Astrocyte (in vitro differentiated cells and primary cell): ENCODE measurements around the gene LDB3. TPM values are rescaled to one million over a fixed set of nuclear protein-coding genes. Genes with fewer than 3 reads are reported as not detected.

ENCODE experiments used
- DNase-seq: peaks from one replicate; pipeline ENCODE4 v3.0.0-alpha.2; 2010; ENCODE audit warnings: low read depth
- FAIRE-seq: peaks from 2 replicates; lab custom pipeline; 2011; peaks lifted over from hg19 to GRCh38; lab: Jason Lieb, UNC
- H2AFZ ChIP-seq: 2 replicates; pipeline ENCODE4 v1.6.0; 2012; ENCODE audit warnings: low read depth, low read length, inconsistent platforms
- H3K27ac ChIP-seq: 2 replicates; pipeline ENCODE4 v1.5.1; 2011; ENCODE audit warnings: low read depth, low read length, inconsistent platforms
- H3K27me3 ChIP-seq: 2 replicates; pipeline ENCODE4 v1.6.0; 2011; ENCODE audit warnings: low read length, inconsistent platforms; ENCODE audit not compliant: insufficient read depth
- H3K36me3 ChIP-seq: 2 replicates; pipeline ENCODE4 v1.5.1; 2011; ENCODE audit warnings: low read length, inconsistent platforms; ENCODE audit not compliant: insufficient read depth
- H3K4me1 ChIP-seq: 2 replicates; pipeline ENCODE4 v1.5.1; 2011; ENCODE audit warnings: low read length, inconsistent platforms; ENCODE audit not compliant: insufficient read depth
- H3K4me2 ChIP-seq: 2 replicates; pipeline ENCODE4 v1.6.0; 2012; ENCODE audit warnings: low read length, inconsistent platforms
- H3K4me3 ChIP-seq: 2 replicates; pipeline ENCODE4 v1.5.1; 2011; ENCODE audit warnings: low read depth, mild to moderate bottlenecking, low read length, inconsistent platforms; ENCODE audit not compliant: insufficient read depth
- H3K79me2 ChIP-seq: 2 replicates; pipeline ENCODE4 v1.6.0; 2012; ENCODE audit warnings: mild to moderate bottlenecking, low read length, inconsistent platforms; ENCODE audit not compliant: insufficient read depth
- H3K9ac ChIP-seq: 2 replicates; pipeline ENCODE4 v1.6.0; 2012; ENCODE audit warnings: mild to moderate bottlenecking, low read length, inconsistent platforms
- H3K9me3 ChIP-seq: 2 replicates; pipeline ENCODE4 v1.5.1; 2012; ENCODE audit warnings: low read depth, mild to moderate bottlenecking, low read length, inconsistent platforms; ENCODE audit not compliant: insufficient read depth
- H4K20me1 ChIP-seq: 2 replicates; pipeline ENCODE4 v1.6.0; 2012; ENCODE audit warnings: low read length, inconsistent platforms; ENCODE audit not compliant: insufficient read depth
- H3K27ac Mint-ChIP-seq: one replicate; pipeline ENCODE4 v1.8.0; 2021; ENCODE audit warnings: mild to moderate bottlenecking, mixed read lengths; ENCODE audit not compliant: unreplicated experiment
- H3K27me3 Mint-ChIP-seq: one replicate; pipeline ENCODE4 v1.8.0; 2021; ENCODE audit warnings: low read depth, mixed read lengths; ENCODE audit not compliant: unreplicated experiment
- H3K36me3 Mint-ChIP-seq: one replicate; pipeline ENCODE4 v1.8.0; 2021; ENCODE audit warnings: low read depth, mixed read lengths; ENCODE audit not compliant: unreplicated experiment
- H3K4me1 Mint-ChIP-seq: one replicate; pipeline ENCODE4 v1.8.0; 2021; ENCODE audit warnings: low read depth, mixed read lengths; ENCODE audit not compliant: unreplicated experiment
- H3K4me3 Mint-ChIP-seq: one replicate; pipeline ENCODE4 v1.8.0; 2021; ENCODE audit warnings: mild to moderate bottlenecking, moderate library complexity, mixed read lengths; ENCODE audit not compliant: unreplicated experiment
- H3K9me3 Mint-ChIP-seq: one replicate; pipeline ENCODE4 v1.8.0; 2021; ENCODE audit warnings: mild to moderate bottlenecking, mixed read lengths; ENCODE audit not compliant: unreplicated experiment
- EZH2 ChIP-seq: IDR thresholded peaks from 2 replicates; pipeline ENCODE4 v1.6.1; 2012; ENCODE audit warnings: mild to moderate bottlenecking, low read length, inconsistent platforms; ENCODE audit not compliant: insufficient read depth
- total RNA-seq: library from RNA; stranded (reverse); gene quantifications from 2 replicates; pipeline ENCODE4 v1.2.1, GENCODE V29; 2021
- TF ChIP-seq, protein P1 (sequence below): IDR thresholded peaks from 2 replicates; pipeline ENCODE4 v1.5.1; 2011; ENCODE audit warnings: low read depth, mild to moderate bottlenecking, inconsistent platforms, low read length, moderate library complexity; ENCODE audit not compliant: insufficient read depth

LDB3 gene
- total RNA-seq, 1 donor from 2014 or later = 3.5 TPM

DNA sequence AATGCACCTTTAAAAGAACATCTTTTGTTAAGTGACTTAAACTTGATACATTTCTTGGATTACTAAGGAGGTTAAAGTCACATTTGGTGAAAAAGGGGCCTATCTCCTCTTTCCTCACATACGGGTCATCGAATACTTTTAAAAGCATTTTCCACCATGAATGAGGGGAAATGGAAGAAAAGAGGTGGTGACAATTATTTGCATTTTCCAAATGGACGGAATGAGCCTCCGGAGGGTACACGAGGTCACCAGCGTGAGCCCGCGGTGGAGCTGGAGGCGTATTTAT lies 87.1 kb downstream of the LDB3 start:
- no peaks in the 10 kb centered on the region for H3K36me3 ChIP-seq
- Mint-ChIP-seq H3K27me3 (no peaks in the 10 kb centered on the region), H3K36me3 (no peaks in the 10 kb centered on the region), H3K9me3 (no peaks in the 10 kb centered on the region), H3K27ac (peak overlapping the region; percentile 54), H3K4me3 (peak overlapping the region; percentile 88), H3K4me1 (peaks cover 22% of the 10 kb centered on the region)
- H3K9ac ChIP-seq = peak overlapping the region; percentile 99
- DNase-seq (no peak), FAIRE-seq (peak; percentile 13)
- TF ChIP-seq, protein P1, sequence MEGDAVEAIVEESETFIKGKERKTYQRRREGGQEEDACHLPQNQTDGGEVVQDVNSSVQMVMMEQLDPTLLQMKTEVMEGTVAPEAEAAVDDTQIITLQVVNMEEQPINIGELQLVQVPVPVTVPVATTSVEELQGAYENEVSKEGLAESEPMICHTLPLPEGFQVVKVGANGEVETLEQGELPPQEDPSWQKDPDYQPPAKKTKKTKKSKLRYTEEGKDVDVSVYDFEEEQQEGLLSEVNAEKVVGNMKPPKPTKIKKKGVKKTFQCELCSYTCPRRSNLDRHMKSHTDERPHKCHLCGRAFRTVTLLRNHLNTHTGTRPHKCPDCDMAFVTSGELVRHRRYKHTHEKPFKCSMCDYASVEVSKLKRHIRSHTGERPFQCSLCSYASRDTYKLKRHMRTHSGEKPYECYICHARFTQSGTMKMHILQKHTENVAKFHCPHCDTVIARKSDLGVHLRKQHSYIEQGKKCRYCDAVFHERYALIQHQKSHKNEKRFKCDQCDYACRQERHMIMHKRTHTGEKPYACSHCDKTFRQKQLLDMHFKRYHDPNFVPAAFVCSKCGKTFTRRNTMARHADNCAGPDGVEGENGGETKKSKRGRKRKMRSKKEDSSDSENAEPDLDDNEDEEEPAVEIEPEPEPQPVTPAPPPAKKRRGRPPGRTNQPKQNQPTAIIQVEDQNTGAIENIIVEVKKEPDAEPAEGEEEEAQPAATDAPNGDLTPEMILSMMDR = no peak
- TF ChIP-seq EZH2 = no peak
- peak overlapping the region; percentile 85 for H3K4me2 ChIP-seq
- peaks cover 31% of the 10 kb centered on the region for H4K20me1 ChIP-seq
- H3K27ac ChIP-seq = peak overlapping the region; percentile 99
- H2AFZ ChIP-seq = peak overlapping the region; percentile 89
- H3K9me3 ChIP-seq = no peaks in the 10 kb centered on the region
- H3K79me2 ChIP-seq = peaks cover 58% of the 10 kb centered on the region
- no peaks in the 10 kb centered on the region for H3K27me3 ChIP-seq
- peaks cover 6% of the 10 kb centered on the region for H3K4me1 ChIP-seq
- H3K4me3 ChIP-seq = peak overlapping the region; percentile 83

DNA sequence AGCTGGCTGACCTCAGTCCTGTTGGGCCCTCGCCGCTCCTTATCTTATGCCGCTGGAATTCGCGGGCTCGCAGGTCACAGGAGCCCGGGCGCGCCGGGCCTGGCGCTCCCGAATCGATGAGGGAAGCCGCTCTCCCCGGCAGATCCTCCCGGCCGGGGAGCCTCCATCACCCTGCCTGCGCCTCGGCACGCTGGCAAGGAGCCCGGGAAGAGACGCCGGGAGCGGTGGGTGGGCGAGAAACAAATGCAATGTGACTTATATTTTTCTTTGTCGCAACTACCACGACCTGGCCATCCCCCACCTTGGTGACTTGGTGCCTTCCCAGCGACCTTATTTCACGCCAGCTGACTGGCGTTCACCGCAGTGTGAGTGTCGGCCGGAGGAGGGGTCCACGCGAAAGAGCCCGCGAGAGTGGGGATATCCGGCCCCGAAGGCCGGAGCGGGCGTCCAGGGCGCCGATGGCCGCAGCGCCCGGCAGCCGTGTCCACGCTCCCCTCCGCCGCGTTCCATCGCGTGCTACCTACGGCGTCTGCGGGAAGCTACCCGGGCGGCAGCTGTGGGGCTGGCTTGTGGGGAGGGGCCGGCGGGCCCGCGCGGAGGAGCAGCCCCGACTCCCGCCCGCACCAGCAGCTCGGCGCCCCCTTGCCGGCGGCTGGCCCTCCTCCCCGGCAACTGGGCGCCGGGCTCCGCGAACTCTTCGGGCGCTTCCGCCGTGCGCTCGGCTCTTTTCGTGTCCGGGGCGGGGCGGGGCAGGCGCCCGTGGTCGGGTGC lies 87.6 kb downstream of the LDB3 start:
- Mint-ChIP-seq H3K4me3 (peak overlapping the region; percentile 88), H3K9me3 (no peaks in the 10 kb centered on the region), H3K36me3 (no peaks in the 10 kb centered on the region), H3K27ac (peak overlapping the region; percentile 54), H3K27me3 (no peaks in the 10 kb centered on the region), H3K4me1 (peaks cover 22% of the 10 kb centered on the region)
- H3K4me1 ChIP-seq = peaks cover 6% of the 10 kb centered on the region
- peak; percentile 77 for DNase-seq
- H3K27me3 ChIP-seq = no peaks in the 10 kb centered on the region
- H3K27ac ChIP-seq = peak overlapping the region; percentile 99
- H3K4me3 ChIP-seq = peak overlapping the region; percentile 83
- peak overlapping the region; percentile 89 for H2AFZ ChIP-seq
- peak overlapping the region; percentile 99 for H3K9ac ChIP-seq
- TF ChIP-seq, protein P1 = no peak
- no peak for TF ChIP-seq EZH2
- H3K79me2 ChIP-seq = peaks cover 64% of the 10 kb centered on the region
- H3K36me3 ChIP-seq = no peaks in the 10 kb centered on the region
- H4K20me1 ChIP-seq = peaks cover 36% of the 10 kb centered on the region
- H3K4me2 ChIP-seq = peak overlapping the region; percentile 85
- no peak for FAIRE-seq
- H3K9me3 ChIP-seq = no peaks in the 10 kb centered on the region

DNA sequence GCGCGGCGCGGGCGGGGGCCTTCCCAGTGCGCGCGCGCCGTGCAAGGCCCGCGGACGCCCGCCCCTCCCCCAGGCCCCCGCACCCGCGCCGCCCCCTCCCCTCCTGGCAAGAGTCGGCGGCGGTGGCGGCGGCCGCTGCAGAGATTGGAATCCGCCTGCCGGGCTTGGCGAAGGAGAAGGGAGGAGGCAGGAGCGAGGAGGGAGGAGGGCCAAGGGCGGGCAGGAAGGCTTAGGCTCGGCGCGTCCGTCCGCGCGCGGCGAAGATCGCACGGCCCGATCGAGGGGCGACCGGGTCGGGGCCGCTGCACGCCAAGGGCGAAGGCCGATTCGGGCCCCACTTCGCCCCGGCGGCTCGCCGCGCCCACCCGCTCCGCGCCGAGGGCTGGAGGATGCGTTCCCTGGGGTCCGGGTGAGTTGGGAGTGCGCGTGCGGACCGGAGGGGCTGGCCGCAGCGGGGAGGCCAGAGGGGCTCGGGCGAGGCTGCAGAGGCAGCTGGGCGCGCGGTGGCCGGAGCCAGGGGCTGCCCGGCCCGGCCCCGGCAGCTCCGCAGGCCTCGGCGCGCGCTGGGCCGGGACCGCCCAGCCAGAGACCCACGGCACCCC lies 88.3 kb downstream of the LDB3 start, which contains the start of gene BMPR1A:
TSS of gene BMPR1A (plus strand) at position 109 of the 602 bp plus-strand sequence. CDS start 119,400 bp downstream, outside the sequence.
- Mint-ChIP-seq H3K27ac (peak within 1 kb of the TSS; percentile 66), H3K9me3 (no peaks in the 10 kb centered on the region), H3K36me3 (no peaks in the 10 kb centered on the region), H3K4me1 (peaks cover 22% of the 10 kb centered on the region), H3K4me3 (peak within 1 kb of the TSS; percentile 89), H3K27me3 (no peaks in the 10 kb centered on the region)
- peak within 1 kb of the TSS; percentile 89 for H3K4me2 ChIP-seq
- TF ChIP-seq, protein P1 = no peak
- no peak for TF ChIP-seq EZH2
- peak within 1 kb of the TSS; percentile 89 for H2AFZ ChIP-seq
- H3K27ac ChIP-seq = peak within 1 kb of the TSS; percentile 99
- DNase-seq (no peak), FAIRE-seq (no peak)
- H3K4me1 ChIP-seq = peaks cover 6% of the 10 kb centered on the region
- peak within 1 kb of the TSS; percentile 83 for H3K4me3 ChIP-seq
- H3K9ac ChIP-seq = peak within 1 kb of the TSS; percentile 99
- H3K36me3 ChIP-seq = no peaks in the 10 kb centered on the region
- H3K27me3 ChIP-seq = no peaks in the 10 kb centered on the region
- H3K79me2 ChIP-seq = peaks cover 70% of the 10 kb centered on the region
- peaks cover 43% of the 10 kb centered on the region for H4K20me1 ChIP-seq
- no peaks in the 10 kb centered on the region for H3K9me3 ChIP-seq
